HG02970 (cell line): Measurements from ENCODE around the gene CADM2.
"Not testable (repeated sequence)": the region's sequence is repeated elsewhere in the genome, so short reads cannot be mapped to it uniquely, and the experiment has no call there.

Experiments used
- ATAC-seq: cut with Tn5 transposase; IDR thresholded peaks from one replicate; pipeline ENCODE4 v1.9.1; 2021; ENCODE audit warnings: mild to moderate bottlenecking, moderate library complexity, moderate number of reproducible peaks; ENCODE audit not compliant: unreplicated experiment, low FRiP score

Gene CADM2

DNA sequence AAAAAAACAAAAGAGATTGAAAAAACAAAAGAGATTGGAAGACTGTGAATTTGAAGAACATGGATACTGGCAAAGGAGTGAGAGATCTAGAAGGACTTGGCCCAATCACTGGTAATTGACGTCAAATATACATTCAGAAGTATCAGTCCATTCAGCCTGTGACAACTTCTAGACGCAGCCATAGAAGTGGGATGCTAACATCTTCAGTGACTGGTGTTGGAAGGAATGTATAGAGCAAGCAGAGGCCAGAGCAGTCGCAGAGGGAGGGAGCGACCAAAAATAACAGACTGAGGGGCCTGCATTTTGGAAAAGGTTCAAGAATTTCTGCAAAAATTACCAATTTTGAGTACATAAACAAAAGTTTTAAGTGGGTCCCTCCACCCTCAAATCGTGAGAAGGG is 473.3 kb downstream of the CADM2 start:
- ATAC-seq = no peak

DNA sequence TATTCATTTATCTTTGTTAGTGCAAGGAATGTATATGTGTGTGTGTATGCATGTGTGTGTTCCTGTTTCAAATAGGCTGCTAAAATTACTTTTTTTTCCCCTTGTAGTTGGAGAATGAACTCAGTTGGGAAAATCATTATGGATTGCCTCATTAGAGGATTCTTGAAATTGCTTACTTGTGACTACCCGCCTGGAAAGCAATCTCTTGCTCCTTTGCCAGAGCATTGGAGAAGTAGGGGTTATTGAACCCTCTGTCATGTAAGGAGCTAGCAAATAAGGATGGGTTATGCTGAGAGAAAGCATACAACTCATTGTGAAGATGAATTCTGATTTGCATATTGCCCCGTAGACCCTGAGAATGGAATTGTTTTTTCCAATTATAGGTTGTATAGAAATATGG is 474.5 kb downstream of the CADM2 start:
- no peak for ATAC-seq

DNA sequence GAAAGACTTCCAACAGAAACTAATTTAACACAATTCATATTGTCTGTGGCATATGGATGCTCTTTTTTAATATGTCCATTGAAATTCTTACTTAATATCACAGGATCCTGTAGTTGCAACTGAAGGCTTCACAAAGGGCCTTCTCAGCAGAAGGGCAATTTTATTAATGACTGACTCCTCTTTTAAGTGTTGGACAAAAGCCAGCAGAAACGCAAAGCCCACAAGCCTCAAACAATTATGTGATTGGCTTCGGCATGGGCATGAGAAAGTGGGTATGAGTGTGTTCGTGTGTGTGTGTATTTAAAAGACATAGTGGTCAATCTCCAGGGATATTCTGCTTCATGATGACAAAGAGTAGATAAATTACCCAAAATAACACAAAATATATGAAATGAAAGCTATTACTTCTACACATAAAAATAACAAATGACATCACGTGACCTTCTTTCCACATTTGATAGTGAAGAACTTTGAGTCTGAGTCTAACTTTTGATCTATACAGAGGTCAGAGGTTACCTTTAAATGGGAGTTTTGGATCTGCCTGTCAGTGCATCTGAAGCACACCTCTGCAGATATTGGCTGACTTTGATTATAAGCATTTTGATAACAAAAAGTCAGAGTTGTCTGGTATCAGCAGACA is 496.9 kb downstream of the CADM2 start:
- no peak for ATAC-seq

DNA sequence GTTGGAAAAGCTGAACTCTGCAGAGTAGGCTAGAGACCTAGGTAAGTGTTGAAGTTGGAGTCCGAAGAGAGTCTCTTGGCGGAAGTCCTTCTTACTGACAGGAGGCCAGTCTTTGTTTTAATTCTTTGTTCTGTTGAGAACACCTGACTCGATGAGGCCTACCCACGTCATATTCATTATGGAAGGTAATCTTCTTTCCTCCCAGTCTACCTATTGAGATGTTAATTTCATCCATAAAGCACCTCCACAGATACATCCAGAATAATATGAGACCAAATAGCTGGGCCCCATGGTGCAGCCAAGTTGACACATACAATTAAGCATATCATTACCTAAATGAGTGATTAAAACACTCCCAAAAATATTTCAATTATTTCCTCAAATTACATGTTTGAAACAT is 515.5 kb downstream of the CADM2 start:
- ATAC-seq = no peak

DNA sequence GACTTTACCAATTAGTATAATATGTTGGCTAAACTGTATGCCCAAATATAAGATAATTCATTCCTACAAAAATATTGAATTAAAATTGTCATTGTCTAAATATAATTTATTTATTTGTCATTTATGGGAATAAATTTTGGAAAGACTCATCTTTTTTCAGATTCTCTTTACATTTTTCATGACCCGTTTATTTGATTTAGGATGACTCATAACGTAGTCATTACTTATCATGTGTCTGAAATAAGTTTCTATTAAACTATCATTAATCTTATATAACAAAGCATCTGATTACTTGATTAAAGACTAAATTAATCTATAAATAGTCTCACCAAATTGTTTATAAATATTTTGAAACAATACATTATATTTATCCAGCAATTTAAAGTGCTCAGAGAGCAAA is 516.6 kb downstream of the CADM2 start:
- ATAC-seq = no peak

DNA sequence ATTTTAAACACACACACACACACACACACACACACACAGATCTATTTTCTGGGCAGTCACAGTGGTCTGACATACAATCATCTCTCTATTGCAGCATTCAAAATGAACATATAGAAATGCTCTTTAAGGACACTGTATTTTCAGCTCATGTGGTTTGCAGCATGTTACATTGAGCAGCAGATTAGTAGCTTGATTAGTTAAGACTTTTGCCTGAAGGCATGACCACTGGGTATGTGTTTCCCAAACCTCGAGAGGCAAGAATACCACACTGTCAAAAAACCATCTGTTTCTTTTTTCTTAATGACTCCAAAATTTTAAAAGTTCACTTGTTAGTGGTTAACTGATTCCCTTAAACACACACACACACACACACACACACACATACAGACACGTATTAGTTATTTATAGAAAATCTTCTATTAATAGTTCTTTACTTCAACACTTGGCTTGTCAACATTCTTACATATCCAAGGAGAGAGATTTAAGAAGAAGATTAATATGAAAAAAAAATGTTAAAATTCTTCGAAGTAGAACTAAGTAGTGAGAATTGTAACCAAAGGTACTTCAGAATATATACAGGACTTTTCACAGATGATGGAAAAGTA is 518.2 kb downstream of the CADM2 start:
- no peak for ATAC-seq

DNA sequence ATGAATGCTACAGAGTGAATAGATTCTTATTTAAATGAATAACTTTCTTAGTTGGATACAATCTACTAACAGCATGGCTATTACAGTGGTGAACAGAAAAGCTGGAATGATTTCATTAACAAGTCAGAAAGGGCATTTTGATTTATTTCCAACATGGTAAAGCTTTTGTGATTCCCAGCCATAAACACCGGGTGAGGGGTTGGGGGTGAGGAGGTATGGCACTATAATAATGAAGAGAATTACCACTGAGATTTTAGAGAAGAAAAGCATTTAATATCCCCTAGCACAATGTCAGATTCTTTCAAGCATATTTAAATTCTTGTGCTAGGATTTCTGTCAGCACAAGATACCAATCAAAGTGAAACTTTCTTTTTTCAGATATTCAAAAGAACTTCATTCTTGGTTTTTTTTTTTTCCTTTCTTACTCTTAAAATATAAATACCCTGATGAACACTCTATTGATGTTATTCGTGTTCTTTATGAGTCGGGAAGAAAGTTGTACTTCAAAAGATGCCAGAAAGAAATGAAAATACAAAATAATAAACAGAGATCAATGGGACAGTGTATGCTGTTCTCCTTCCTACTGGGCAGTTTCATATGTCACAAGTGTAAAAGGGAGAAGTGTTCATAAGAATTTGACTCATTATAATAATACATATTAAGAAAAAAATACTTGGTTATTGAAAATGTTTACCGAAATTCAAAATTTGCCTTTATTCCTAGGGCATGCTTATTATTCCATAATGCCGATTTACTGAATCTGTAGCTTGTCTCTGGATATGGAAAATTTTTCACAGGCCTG is 522.8 kb downstream of the CADM2 start:
- no peak for ATAC-seq

DNA sequence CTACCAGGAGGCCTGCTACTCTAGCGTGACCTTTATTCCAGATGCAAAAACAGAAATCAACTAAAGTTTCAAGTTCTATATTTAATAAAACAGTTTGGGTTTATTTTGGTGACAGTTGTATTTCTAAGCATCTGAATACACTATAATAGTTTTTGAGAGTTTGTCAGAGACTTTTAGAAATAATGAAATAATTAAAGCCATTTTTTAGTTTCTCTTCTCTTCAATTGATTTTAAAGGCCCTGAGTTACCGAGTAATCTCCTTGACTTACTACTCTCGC is 523.4 kb downstream of the CADM2 start:
- ATAC-seq = no peak

DNA sequence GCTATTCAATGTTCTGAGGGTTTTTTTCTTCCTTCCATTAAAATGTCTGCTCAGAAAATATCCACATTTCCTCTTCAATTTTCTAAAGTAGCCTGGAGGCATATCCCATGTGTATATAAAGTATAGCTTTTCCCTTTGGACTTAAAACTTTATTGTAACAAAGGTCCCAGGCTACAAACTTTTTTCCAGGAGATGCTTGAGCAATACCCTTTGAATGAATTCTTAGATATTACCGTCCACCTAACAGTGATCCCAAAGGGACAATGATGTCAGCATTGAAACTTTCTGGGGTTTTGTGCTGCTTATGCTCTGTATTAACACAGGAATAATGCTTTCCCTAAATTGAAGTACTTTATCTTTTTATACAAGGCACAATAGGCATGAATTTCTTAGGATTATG is 525.2 kb downstream of the CADM2 start:
- no peak for ATAC-seq

DNA sequence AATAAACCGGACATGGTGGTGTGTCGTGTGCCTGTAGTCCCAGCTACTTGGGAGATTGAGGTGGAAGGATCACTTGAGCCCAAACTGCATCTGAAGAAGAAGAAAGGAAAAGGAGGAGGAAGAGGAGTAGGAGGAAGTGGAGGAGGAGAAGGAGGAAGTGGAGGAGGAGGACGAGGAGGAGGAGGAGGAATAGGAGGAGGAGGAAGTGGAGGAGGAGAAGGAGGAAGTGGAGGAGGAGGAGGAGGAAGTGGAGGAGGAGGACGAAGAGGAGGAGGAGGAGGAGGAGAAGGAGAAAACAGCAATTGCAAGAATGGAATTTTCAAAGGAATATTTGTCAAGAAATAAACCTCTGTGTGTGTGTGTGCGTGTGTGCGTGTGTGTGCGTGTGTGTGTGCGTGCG is 528.6 kb downstream of the CADM2 start:
- no peak for ATAC-seq

DNA sequence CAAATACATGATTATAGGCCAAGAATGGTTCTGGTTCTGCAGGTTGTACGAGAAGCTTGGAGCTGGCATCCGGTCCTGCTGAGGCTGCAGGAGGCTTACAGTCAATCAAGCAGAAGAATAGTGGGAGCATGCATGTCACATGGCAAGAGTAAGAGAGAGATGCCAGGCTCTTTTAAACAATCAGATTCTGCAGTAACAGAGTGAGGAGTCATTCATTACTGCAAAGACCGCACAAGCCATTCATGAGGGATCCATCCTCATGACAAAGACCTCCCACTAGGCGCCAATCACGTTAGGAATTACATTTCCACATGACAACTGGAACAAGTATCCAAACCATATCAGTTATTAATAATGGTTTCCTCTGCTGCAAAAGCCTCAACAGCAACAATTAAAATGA is 536.8 kb downstream of the CADM2 start:
- no peak for ATAC-seq

DNA sequence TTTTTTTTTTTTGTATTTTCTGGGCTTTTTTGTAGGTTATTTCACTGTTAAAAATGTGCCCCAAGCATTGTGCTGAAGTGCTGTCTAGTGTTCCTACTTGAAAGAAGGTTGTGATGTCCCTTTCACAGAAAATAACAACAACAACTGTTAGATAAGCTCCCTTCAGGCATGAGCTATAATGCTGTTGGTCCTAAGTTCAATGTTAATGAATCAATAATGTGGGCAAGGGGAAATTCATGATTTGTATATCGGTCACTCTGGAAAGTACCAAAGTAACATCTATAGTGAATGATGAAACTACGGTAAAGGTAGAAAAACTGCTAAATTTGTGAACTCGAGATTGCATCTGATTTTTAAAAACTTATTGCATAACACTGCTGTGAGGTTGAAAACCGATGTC is 539.4 kb downstream of the CADM2 start:
- ATAC-seq = no peak

DNA sequence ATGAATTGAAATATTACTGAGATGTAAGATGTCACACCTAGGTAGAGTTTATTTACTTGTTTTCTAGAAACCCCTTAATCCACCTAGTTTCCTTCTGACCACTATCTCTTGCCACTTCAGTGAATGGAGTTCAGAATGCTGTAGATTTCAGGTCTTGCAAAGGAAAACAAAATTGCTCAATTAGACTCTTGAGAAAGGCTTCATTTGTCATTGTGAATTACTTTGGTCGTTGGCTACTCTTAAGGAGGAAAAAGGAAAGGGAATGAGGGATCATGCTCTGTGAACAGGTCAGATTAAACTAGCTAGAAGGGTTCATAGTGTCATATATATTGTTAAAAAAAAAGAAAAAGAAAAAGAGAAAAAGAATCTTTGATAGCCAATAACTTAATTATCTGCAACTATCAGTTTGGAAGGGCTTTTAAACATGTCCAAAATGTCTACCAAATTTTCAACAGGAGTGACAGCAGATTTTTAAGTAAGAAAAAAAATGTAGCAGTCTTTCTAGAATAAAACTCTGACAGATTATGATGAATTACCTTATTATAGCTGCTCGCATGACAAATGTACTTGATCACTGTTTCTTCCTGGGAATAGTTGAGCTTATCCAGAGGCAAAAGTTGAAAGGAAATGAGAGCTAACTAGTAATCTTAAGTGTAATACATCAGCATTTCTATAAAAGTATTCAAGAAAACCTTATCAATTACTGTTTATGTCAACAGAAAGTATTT is 543.5 kb downstream of the CADM2 start:
- ATAC-seq = no peak

DNA sequence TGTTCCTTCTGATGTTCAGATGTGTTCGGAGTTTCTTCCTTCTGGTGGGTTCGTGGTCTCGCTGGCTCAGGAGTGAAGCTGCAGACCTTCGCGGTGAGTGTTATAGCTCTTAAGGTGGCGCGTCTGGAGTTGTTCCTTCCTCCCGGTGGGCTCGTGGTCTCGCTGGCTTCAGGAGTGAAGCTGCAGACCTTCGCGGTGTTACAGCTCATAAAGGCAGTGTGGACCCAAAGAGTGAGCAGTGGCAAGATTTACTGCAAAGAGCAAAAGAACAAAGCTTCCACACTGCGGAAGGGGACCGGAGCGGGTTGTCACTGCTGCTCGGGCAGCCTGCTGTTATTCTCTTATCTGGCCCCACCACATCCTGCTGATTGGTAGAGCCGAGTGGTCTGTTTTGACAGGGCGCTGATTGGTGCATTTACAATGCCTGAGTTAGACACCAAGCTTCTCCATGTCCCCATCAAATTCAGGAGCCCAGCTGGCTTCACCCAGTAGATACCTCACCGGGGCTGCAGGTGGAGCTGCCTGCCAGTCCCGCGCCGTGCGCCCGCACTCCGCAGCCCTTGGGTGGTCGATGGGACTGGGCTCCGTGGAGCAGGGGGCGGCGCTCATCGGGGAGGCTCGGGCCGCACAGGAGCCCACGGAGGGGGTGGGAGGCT is 545.5 kb downstream of the CADM2 start:
- ATAC-seq = not testable (repeated sequence)

DNA sequence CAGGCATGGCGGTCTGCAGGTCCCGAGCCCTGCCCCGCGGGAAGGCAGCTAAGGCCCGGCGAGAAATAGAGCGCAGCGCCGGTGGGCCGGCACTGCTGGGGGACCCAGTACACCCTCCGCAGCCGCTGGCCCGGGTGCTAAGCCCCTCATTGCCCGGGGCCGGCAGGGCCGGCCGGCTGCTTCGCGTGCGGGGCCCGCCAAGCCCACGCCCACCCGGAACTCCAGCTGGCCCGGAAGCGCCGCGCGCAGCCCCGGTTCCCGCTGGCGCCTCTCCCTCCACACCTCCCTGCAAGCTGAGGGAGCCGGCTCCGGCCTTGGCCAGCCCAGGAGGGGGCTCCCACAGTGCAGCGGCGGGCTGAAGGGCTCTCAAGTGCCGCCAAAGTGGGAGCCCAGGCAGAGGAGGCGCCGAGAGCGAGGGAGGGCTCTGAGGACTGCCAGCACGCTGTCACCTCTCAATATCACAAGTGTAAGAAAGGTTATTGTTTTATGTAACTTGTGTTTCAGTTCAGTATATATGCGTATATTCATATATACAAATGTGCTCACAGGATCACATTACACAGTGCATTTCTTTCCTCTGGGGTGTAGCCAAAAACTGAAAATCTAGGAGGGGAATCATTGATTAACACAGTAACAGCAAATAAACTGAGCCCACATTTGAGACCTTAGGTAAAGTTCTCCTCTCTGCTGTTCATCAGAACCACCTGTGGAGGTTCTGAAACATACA is 546.2 kb downstream of the CADM2 start:
- not testable (repeated sequence) for ATAC-seq

DNA sequence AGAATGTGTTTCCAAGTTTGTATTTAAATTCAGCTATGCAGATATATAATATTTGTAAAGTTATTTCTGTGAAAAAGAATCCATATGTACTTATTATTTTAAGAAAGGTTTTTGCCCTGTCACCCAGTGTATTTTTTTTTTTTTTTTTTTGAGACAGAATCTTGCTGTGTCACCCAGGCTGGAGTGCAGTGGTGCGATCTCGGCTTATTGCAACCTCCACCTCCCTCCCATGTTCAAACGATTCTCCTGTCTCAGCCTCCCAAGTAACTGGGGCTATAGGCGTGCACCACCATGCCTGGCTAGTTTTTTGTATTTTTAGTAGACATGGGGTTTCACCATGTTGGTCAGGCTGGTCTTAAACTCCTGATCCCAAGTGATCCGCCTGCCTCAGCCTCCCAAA is 548.3 kb downstream of the CADM2 start:
- ATAC-seq = not testable (repeated sequence)

DNA sequence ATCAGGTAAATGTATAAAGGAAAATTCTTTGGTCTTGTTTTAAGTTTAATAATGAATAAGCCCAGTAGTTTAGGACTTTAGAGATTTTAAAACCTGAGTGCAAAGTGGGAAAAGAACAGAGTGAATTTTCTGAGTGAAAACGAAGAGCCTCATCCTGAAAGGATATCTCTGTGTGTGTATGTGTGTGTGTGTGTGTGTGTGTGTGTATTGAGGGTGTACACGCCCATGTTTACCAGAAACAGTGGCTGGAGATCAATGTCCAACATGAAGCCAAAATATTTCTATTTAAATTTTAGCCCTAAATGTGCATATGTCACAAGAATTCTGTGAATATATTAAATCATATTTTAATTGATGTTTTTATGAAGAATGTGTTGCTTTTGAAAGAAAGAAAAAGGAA is 549.9 kb downstream of the CADM2 start:
- no peak for ATAC-seq

DNA sequence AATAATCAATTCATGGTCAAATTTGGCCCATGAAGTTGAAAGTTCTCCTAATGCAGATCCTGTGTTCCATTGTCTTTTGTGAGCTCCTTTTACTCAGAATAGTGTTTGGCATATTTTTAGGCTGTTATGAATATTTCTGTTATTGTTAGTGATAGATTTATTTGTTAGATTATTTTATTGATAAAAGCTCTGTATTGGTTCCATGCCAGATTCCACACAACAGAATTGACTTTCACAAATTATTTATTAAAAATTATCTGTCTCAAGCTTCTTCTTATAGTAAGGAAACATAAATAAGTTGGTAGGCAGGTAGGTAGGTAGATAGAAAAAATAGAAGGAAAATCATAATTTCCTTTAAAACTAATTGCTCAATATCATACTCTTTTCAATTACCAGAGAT is 557.4 kb downstream of the CADM2 start:
- ATAC-seq = no peak

DNA sequence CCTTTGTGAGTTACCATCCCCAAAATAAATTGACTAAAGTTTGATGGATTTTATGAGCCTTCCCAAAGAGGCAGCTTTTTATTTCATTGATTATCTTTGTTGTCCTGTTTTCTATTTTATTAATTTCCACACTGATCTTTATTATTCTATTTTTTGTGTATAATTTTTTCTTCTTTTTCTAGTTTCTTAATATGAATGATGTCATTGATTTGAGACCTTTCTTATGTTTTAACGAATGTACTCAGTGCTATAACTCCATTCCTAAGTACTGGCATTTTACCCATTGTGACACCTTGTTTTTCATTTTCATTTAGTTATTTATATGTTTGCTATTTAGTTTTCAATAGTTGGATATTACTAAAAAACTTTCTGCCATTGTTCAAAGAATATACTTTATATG is 565.3 kb downstream of the CADM2 start:
- ATAC-seq = no peak

DNA sequence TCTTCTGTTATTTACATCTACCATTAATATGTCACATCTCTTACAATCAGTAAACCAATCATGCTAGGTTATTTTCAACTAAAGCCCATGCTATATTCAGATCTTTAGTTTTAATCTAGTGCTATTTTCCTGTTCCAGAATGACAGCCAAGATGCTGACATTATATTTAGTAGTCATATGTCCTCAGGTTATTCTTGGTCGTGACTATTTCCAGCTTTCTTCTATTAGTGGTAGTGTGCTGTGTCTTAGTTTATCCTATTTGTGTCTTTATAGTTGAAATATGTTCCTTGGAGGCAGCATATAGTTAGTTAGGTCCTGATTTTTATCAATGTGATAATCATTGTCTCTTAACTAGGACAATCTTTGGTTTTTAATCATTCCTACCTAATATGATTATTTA is 566.5 kb downstream of the CADM2 start:
- ATAC-seq = no peak
